ENCODE results near the gene EPX.
A peak's percentile ranks its signal among the peaks of the same experiment; 100 is the strongest.

The EPX gene

GRCh38 chr17:58229881-58230280 lies 37.4 kb downstream of the EPX start:
- no peak for DNase-seq

- no peak for DNase-seq
These were observed 39.1 kb downstream of the EPX start for GRCh38 chr17:58231641-58232040.

GRCh38 chr17:58232707-58233156 lies 40.2 kb downstream of the EPX start:
- no peak for DNase-seq

- DNase-seq, result no peak
These were observed 41.0 kb downstream of the EPX start for GRCh38 chr17:58233543-58233942.

- DNase-seq, result no peak
These were observed 42.0 kb downstream of the EPX start for GRCh38 chr17:58234512-58234911.

- DNase-seq, result no peak
These were observed 43.3 kb downstream of the EPX start for GRCh38 chr17:58235821-58236220.

GRCh38 chr17:58236394-58236793 lies 43.9 kb downstream of the EPX start:
- no peak for DNase-seq

GRCh38 chr17:58238147-58238634 lies 45.7 kb downstream of the EPX start, which contains the start of gene LPO:
Gene LPO (plus strand): TSS chr17:58238584. CDS start chr17:58242980, 4,396 bp downstream.
- DNase-seq, result no peak

- DNase-seq, result no peak
These were observed 47.5 kb downstream of the EPX start for GRCh38 chr17:58239987-58240386.

- no peak for DNase-seq
These were observed 49.8 kb downstream of the EPX start for GRCh38 chr17:58242171-58242784.

GRCh38 chr17:58244963-58245362 lies 52.4 kb downstream of the EPX start:
- DNase-seq, result no peak

GRCh38 chr17:58245428-58246103 lies 53.0 kb downstream of the EPX start:
- no peak for DNase-seq

- DNase-seq, result no peak
These were observed 53.7 kb downstream of the EPX start for GRCh38 chr17:58246104-58246740.

GRCh38 chr17:58246781-58247180 lies 54.3 kb downstream of the EPX start:
- no peak for DNase-seq

GRCh38 chr17:58247511-58248363 lies 55.2 kb downstream of the EPX start:
- no peak for DNase-seq

GRCh38 chr17:58248955-58249269 lies 56.4 kb downstream of the EPX start:
- no peak for DNase-seq

GRCh38 chr17:58249270-58250133 lies 57.0 kb downstream of the EPX start:
- peak; percentile 23 for DNase-seq

- DNase-seq, result no peak
These were observed 58.0 kb downstream of the EPX start for GRCh38 chr17:58250344-58251011.

GRCh38 chr17:58252141-58252540 lies 59.6 kb downstream of the EPX start:
- no peak for DNase-seq

GRCh38 chr17:58253082-58253481 lies 60.6 kb downstream of the EPX start:
- DNase-seq, result no peak
